HG02840 (cell line): ENCODE measurements around the gene DMRTC2.

Experiments used
- ATAC-seq: cut with Tn5 transposase; IDR thresholded peaks from one replicate; pipeline ENCODE4 v1.9.1; 2021; ENCODE audit warnings: mild to moderate bottlenecking, moderate library complexity, moderate number of reproducible peaks; ENCODE audit not compliant: unreplicated experiment, low FRiP score

Gene DMRTC2

DNA sequence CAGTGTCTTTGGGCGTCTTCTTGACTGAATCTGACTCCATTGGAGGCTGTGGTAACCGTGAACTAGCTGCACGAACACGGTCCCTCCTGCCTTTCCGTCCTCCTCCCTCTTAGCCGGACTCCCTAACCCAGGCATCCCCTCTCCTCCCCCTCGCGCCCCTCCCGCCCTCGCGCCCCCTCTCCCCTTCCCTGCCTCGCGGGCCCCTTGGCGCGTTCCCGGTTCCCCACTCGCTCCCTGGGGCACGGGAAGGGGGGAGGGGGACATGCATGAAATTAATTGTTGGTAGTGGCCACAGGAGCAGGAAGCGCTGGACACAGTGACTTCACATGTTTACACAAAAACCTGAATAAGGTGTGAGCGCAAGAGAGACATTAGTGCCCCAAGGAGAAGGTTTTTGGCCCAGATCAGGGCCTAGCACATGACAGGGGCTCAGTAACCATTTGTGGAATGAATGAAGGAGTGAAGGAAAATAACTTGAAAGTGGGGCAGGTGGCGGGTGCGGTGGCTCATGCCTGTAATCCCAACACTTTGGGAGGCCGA lies 279 bp downstream of the DMRTC2 start:
- no peak for ATAC-seq

DNA sequence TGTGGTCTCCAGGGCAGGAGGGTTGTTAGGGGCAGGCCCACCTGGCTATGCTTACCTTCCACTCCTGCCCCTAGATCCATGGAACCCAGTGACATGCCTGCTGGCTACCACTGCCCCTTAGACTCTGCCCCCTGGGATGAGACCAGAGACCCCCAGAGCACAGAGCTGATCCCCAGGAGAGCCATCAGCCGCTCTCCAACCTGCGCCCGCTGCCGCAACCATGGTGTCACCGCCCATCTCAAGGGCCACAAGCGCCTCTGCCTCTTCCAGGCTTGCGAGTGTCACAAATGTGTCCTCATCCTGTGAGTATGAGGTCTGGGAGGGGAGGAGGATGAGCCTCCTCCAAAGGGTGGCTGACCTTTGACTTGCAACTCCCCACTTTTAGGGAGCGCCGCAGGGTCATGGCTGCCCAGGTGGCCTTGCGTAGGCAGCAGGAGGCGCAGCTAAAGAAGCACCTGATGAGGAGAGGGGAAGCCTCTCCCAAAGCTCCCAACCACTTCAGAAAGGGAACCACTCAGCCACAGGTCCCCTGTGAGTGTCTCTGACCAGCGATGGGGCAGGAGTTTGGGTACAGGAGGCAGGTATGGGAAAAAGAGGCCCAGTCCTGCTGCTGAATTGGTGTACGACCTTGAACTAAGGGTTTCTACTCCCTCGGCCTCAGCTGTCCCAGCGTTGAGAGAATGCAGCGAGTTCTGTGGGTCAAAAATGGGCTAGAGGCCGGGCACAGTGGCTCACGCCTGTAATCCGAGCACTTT lies 2.7 kb downstream of the DMRTC2 start:
- no peak for ATAC-seq

DNA sequence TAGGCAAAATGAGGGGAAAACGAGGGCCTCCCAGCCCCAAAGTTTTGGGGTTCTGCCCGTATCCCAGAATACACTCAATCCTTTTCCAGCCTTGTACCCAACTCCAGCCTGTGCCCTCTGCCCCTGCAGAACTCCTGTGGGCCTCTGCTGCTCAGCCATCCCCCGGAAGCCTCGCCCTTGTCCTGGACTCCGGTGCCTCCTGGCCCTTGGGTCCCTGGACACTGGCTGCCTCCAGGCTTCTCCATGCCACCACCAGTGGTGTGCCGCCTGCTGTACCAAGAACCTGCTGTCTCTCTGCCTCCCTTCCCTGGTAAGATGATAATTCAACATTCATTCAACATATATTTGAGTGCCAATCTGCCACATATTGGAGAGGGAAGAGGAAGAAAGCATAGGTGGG lies 3.8 kb downstream of the DMRTC2 start:
- no peak for ATAC-seq

DNA sequence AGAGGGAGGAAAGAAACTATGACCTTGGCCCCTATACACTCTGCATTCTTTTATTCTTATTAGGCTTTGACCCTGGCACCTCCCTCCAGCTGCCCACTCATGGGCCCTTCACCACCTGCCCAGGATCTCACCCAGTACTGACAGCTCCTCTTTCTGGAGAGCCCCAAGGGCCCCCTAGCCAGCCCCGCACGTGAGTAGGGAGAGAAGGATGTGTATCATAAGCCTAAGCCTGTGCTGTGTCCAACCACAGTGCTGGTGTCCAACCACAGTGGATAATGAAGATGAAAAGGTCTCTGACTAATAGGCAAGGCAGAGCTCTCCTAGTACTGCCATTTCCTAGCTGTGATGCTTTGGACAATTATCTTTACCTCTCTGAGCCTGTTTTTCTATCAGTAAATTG lies 4.2 kb downstream of the DMRTC2 start:
- ATAC-seq = no peak

DNA sequence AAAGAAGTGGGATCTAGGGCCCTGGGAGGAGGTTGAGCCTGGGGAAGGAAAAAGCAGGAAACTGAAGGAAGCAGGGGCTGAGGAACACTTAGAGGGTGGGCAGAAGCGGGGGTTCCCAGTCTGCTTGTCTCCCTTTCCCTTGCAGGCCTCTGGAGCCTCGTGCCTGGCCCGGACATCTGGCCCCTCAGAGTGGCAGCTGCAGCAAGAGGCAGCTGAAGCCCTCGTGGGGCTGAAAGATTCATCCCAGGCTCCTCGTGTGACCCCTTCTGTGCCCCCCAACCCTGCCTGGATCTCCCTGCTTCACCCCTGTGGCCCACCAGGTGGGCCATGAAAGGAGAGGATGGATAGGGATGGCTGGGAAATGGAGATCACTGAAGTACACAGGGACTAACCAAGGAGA lies 5.5 kb downstream of the DMRTC2 start:
- ATAC-seq = no peak

DNA sequence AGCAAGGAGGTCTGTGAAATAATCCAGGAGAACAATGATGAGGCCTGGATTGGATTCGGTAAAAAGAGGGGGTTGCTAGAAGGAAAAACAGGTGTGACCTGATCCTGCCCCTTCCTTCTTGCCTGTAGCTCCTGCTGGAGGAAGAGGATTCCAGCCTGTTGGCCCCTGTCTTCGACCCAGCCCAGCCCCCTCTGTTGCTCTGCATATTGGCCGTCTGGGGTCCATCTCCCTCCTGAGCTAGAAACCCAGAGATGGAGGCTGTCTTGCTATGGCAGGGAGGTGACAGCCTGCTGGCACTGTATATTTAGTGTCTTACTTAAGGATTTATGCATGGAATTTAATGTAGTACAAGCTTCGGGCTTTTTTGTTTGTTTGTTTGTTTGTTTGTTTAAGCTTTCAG lies 6.6 kb downstream of the DMRTC2 start:
- ATAC-seq = no peak

DNA sequence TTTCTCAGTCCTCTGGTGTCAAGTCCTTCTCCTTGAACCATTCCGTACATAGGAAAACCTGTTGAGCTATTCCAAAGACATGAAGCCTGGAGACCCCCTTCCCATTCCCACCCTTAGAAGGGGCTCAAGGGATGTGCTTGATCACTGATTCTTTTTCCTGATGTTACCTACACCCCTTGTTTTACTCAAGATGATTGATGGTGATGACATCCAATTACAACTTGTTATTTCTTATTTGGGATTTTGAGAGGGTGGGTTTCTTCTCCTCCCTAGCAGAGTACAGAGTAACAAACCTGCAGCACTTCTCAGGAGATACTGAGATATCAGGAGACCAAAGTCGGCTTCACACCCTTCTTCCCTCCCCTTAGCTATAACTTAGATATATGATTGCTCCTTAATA lies 8.5 kb downstream of the DMRTC2 start:
- ATAC-seq = no peak

DNA sequence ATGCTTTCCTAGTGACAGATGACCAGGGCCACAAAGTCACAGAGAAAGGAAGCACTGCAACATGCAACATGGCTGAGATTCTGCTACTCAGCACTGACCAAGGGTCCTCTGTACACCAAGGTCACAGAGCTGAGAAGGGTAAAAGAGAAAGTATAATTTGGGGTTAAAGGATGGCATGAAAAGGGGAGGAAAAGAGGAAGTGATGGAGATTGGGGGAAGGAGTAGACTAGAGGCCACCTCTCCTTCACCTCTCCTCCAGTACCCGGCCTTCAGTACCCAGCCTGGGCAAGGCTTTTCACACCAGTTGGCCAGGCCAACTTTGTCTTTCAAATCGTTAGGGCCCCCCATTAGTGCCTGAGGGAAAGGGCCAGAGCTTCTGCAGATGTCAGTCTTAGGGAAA lies 8.9 kb downstream of the DMRTC2 start:
- no peak for ATAC-seq

DNA sequence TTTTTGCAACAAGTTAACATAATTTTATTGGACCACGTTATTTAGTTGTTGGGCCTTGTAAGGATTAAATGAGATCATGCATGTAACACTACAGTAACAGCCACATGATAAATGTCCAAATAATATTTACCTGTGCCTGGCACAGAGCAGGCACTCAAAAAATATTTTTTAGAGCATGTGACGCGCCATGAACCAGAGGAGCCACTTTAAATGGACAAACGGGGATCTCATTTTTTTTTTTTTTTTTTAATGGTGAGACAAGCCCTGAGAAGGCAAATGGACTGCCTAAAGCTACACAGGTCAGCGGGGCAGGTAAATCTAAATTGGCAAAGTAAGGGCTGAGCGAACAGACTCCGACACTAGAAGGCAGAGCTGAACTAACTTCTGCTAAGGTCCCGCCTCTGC lies 14.4 kb downstream of the DMRTC2 start:
- no peak for ATAC-seq

DNA sequence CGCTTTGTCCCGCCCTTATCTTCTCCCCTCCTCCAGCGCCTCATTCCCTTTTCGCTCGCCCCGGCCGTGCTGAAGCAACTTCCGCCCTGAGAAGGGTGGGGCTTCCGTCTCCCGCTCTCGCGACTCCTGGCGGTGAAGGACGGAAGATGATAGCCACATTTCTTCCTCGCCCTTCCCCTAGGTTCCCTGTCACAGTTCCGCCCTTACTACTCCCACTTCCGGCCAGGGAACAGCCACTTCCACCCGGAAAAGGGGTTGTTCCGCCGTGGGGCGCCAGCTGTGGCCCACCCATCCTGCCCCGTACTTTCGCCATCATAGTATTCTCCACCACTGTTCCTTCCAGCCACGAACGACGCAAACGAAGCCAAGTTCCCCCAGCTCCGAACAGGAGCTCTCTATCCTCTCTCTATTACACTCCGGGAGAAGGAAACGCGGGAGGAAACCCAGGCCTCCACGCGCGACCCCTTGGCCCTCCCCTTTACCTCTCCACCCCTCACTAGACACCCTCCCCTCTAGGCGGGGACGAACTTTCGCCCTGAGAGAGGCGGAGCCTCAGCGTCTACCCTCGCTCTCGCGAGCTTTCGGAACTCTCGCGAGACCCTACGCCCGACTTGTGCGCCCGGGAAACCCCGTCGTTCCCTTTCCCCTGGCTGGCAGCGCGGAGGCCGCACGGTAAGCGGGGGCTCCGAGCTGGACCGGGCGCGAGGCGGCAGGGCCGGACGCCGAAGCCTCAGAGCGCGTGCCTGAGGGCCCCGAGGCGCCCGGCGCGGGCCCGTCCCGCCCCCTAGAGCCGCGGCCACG lies 15.0 kb downstream of the DMRTC2 start, which contains the start of gene RPS19:
TSS of gene RPS19 (plus strand) at position 638 of the 801 bp plus-strand sequence. CDS start 520 bp downstream, outside the sequence.
- peak; percentile 90 for ATAC-seq

DNA sequence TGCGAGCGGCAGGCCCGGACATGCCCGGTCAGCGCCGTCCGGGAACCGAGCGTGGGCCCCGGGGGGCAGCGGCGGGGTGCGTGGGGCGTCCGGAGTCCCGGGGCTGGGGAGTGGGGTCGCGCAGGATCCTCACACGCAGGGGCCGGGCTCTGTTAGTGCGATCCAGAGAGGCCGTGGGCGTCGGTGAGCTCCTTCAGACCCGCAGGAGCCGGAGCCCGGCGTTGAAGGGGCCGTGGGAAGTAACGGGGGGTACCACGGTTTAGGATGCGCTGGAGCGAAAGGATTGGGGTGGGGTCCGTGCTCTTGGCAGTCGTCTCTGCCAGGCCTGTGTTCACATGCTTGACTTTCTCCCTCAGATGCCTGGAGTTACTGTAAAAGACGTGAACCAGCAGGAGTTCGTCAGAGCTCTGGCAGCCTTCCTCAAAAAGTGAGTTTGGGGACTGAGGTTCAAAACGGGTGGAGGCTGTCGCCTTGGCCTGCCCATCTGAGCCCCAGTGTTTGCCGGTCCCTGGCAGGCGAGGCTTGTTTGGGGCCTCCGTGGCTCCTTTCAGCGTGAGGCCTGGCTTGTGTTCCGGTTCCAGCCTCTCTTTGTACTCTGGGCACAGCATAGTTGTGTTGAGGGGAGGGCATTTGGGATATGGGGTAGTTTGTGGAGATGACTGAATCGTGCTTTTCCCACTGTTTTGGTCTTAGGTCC lies 15.7 kb downstream of the DMRTC2 start:
- ATAC-seq = no peak

DNA sequence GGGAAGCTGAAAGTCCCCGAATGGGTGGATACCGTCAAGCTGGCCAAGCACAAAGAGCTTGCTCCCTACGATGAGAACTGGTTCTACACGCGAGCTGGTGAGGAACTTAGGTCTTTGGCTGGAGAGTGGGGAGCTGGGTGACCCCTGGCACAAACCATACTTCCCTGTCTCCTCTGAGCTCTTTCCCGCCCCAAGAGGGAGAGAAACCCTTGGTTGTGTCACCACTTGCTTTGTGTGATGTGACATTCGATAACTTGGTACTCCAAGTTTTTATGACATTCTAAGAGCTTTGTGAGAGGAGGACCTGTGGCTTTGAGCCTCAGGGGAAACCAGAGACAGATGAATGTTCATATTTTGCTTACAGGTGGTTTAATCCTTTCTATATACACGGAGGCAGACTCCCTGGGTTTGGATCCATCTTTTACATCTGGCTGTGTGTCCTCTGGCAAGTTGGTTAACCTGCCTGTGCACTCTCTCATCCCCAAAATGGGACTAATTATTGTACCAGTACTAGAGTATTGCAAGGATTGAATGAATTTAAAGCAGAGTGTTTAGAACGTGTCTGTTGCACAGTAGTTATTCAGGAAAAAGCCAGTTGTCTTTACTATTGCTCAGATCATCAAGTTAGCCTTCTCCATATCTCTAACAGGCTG lies 16.4 kb downstream of the DMRTC2 start:
- ATAC-seq = no peak

DNA sequence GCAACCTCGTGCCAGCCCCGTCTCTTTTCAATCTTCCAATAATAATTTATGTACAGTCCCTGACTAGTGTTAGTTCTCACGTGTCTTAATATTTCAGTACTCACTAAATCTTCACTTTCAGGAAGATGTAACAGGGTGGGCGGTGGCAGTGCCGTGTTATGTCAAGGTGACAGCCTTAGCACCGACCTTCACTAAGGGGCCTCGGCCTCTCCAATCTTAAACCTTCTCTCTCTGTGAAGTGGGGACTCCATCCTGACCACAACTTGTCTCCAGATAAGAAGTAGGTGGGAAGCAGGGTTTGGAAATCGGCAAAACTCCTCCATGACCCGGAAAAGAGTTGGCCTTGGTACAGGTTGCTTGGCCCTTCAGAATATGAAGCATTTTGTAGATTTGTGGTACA lies 17.0 kb downstream of the DMRTC2 start:
- ATAC-seq = no peak

DNA sequence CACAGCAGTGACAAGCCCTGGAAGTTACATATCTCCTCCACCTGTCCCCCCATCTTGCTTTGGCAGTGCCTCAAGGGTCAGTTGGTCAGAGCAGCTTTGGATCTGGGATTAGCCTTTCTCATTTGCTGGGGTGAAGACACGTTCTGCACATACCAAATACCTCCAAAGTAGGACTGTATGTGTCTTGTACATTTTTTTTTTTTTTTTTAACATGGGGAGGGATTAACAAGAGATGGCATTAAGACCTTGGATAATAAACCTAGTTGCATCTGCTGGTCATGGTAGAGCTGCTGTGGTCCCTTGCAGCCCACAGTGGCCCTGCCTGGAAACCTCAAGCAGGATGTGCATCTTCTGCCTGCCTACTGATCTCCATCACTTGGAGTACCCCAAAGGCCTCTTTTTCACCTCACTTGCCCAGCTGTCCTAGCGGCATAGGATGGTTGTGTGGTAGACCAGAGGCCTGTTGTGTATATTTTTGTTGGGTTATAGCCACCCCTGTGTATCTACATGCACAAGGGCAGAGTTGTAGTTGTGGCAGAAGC lies 17.7 kb downstream of the DMRTC2 start:
- ATAC-seq = no peak

DNA sequence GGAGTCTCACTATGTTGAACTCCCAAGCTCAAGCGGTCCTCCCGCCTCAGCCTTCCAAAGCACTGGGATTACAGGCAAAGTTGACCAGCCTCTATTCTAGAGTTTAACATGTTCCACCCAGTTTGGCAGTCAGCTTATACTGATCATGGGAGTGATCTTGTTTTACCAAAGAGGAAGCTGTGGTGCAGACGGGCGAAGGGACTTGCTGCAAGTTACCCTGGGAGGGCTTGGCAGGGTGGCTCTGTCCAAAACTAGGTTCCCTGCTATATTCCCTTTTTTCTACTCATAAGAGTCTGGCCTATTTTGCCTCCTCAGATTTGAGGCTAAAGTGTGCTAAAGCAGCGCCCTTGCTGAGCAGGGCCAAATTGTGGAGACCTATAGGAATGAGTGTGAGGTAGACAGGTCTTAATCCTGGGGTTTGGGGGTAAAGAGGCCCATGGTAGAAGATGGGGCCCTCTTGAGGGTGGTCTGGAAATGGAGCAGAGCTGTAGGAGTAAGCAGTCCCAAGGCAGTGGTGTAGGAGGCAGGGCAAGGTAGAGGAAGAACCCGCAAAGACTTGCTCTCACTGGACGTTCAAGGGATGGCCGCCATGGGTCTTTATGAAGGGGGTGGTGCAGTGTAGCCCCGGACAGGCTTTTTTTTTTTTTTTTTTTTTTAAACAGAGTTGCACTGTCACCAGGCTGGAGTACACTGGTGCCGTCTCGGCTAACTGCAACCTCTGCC lies 18.5 kb downstream of the DMRTC2 start:
- ATAC-seq = no peak

DNA sequence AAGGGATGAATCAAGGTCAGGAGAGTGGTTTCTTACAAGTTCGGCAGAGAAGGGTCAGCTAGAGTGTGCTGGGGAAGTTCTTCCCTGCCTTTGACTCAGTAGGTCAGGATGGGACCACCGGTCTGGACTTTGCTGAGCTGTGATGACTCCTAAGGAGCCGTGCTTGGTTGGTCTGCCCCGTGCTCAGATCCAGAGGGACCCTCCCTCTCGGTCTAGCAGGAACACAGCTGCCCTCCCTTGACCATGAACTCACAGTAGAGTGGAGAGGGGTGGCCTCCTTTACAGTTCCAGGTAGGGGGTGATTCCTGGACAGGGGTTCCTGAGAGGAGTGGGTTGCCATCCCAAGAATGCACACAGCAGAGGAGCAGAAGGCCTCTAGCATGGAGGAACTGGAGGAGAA lies 19.5 kb downstream of the DMRTC2 start:
- no peak for ATAC-seq

DNA sequence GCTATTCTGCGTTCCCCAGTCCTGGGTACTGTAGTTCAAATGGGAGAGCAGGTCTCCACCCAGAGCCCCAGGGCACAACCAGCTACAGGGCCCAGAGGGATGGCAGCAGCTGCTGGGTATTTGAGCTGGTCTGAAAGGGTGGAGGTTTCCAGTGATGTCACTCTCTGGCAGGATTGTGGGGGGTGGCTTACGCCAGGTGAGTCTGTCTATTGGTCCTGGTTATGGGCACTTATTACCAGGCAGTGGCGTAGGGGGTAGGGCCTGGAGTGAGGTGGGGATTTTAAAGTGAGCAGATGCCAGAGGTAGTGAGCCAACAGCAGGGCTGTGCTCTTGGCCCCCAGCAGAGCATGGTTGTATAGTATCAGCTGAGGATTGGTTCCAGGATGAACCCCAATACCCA lies 21.4 kb downstream of the DMRTC2 start:
- no peak for ATAC-seq

DNA sequence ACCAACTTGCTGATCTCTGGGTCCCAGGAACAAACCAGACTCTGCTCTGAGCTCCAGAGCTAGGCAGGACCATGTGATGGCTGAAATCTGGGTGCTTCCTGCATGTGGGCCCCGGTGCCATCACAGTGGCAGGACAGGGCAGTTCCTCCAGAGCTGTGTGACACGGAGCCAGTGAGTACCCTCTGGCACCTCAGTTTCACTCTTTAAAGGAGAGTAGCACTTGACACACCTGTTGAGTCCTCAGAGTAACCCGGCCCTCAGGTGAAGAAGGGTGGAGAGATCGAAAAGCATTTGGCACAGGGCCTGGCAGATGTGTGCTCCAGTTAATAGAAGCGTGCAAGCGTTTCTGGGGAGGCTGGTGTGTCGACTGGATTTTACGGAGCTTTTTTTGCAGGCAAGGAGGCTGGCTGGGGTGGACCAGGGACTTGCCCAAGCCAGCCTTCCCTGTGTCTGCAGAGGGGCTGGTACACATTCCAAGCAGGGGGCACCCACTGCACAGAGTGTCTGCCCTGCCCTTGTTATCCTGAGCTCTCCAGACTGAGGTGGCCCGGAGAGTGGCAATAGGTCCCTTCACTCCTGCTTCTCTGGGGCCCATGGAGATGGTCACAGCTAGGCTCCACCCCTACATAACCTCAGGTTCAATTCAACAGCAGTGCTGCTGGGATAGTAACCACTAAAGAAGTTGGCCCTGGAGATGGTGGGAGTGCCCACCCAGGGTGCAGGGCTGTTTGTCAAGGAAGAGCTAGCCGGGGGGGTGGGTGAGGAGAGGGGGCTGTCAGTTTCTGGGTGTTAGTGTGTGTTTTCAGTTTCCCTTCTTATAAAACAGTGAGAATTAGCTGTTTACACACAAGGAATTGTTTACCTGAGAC lies 23.5 kb downstream of the DMRTC2 start:
- ATAC-seq = no peak

DNA sequence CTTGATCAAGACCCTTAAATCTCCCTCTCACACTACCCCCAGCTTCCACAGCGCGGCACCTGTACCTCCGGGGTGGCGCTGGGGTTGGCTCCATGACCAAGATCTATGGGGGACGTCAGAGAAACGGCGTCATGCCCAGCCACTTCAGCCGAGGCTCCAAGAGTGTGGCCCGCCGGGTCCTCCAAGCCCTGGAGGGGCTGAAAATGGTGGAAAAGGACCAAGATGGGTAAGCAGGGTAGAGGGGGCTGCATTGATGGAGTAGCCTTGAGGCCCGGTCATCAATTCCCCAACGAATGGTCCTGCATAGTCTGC lies 24.1 kb downstream of the DMRTC2 start:
- ATAC-seq = no peak
